Fibroblast of lung (primary cell): ENCODE results near the gene ZNF77.

Experiments used
- EZH2 ChIP-seq: IDR thresholded peaks from 2 replicates; pipeline ENCODE4 v1.5.1; 2012; ENCODE audit warnings: low read length, control low read depth, mild to moderate bottlenecking; ENCODE audit errors: missing control alignments
- TF ChIP-seq, protein P1 (sequence below), 2 donors: IDR thresholded peaks in 1 of 2; conservative IDR thresholded peaks in 1 of 2; 1 replicate in 1 of 2; 2 replicates in 1 of 2; pipeline ENCODE4 v1.5.1; 2011 to 2012; ENCODE audit warnings: low read length in 2 of 2, control low read depth in 1 of 2, inconsistent platforms in 1 of 2, low read depth in 1 of 2, mild to moderate bottlenecking in 1 of 2

DNA sequence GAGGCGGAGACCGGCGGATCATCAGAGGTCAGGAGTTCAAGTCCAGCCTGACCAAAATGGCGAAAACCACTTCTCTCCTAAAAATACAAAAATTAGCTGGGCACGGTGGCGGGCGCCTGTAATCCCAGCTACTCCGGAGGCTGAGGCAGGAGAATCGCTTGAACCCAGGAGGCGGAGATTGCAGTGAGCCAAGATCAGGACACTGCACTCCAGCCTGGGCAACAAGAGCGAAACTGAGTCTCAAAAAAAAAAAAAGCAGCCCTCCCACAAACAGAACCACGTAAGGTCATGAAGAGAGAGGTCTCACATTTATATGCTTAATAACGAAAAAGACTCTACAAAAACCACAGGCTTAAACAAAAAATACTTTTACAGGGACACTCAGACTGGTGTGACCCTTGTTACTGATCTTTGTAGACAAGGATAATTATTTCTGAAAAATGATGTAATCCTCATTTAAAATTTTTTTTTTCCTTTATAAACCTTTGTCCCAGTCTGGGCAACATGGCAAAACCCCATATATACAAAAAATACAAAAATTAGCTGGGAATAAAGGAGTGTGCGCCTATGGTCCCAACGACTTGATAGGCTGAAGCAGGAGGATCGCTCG lies 909 bp upstream of the ZNF77 start:
- TF ChIP-seq, protein P1, sequence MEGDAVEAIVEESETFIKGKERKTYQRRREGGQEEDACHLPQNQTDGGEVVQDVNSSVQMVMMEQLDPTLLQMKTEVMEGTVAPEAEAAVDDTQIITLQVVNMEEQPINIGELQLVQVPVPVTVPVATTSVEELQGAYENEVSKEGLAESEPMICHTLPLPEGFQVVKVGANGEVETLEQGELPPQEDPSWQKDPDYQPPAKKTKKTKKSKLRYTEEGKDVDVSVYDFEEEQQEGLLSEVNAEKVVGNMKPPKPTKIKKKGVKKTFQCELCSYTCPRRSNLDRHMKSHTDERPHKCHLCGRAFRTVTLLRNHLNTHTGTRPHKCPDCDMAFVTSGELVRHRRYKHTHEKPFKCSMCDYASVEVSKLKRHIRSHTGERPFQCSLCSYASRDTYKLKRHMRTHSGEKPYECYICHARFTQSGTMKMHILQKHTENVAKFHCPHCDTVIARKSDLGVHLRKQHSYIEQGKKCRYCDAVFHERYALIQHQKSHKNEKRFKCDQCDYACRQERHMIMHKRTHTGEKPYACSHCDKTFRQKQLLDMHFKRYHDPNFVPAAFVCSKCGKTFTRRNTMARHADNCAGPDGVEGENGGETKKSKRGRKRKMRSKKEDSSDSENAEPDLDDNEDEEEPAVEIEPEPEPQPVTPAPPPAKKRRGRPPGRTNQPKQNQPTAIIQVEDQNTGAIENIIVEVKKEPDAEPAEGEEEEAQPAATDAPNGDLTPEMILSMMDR (conservative IDR thresholded peaks at IDR 0.05 in 1 of 2, IDR thresholded peaks at IDR 0.05 in 1 of 2; ENCODE audit: low read depth in 1 of 2, low read length in 2 of 2), result no peak
- no peak for TF ChIP-seq EZH2
